ENCODE measurements around the gene GPR157.

DNA sequence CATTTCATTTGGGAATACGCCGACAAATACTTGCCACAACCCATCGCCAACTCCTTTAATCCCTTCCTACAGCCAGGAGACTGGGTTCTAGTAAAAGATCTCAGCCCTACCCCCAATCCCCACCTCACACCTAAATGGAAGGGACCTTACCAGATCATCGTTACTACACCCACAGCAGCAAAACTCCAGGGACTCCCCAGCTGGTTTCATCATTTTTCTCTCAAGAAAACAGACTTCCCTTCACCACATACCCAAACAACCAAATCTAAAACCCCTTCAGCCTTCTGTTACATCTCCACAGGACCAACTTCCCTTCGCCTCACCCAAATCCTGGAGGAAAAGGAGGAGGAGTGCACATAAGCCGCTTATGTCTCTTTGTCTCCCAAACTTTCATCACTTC is 35.8 kb downstream of the GPR157 start:
- TF ChIP-seq, protein P1, sequence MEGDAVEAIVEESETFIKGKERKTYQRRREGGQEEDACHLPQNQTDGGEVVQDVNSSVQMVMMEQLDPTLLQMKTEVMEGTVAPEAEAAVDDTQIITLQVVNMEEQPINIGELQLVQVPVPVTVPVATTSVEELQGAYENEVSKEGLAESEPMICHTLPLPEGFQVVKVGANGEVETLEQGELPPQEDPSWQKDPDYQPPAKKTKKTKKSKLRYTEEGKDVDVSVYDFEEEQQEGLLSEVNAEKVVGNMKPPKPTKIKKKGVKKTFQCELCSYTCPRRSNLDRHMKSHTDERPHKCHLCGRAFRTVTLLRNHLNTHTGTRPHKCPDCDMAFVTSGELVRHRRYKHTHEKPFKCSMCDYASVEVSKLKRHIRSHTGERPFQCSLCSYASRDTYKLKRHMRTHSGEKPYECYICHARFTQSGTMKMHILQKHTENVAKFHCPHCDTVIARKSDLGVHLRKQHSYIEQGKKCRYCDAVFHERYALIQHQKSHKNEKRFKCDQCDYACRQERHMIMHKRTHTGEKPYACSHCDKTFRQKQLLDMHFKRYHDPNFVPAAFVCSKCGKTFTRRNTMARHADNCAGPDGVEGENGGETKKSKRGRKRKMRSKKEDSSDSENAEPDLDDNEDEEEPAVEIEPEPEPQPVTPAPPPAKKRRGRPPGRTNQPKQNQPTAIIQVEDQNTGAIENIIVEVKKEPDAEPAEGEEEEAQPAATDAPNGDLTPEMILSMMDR (IDR thresholded peaks at IDR 0.05) = no peak
- no peak for TF ChIP-seq POLR2A (IDR thresholded peaks at IDR 0.05)

Data from Peyer's patch (tissue), 4 donors.